ENCODE results near the gene KIF22.
"Not testable (repeated sequence)": the region's sequence is repeated elsewhere in the genome, so short reads cannot be mapped to it uniquely, and the experiment has no call there.

- not testable (repeated sequence) for TF ChIP-seq POLR2AphosphoS5, CTCF, POLR2A (IDR thresholded peaks at IDR 0.05)
Observed at GRCh38 chr16:29833219-29833618, 42.7 kb downstream of the KIF22 start.
